ENCODE results near the gene DEDD. TPM values are rescaled to one million over a fixed set of nuclear protein-coding genes. Genes with fewer than 3 reads are reported as not detected.

The DEDD gene
- total RNA-seq, 1 experiment from 2014 or later: 44.7 TPM

- H2BK20ac ChIP-seq (ENCODE audit: low read depth, low read length, poor library complexity, severe bottlenecking): no peak overlapping the region
- H3K9me3 ChIP-seq (ENCODE audit: control insufficient read depth, low read depth, low read length): no peaks in the 10 kb centered on the region
- H2BK120ac ChIP-seq (ENCODE audit: low read depth, low read length, poor library complexity, severe bottlenecking): no peak overlapping the region
- H3K4me1 Mint-ChIP-seq: peaks cover 48% of the 10 kb centered on the region in 2 experiments
- H4K20me1 ChIP-seq (ENCODE audit: control insufficient read depth, insufficient read depth, insufficient read length): no peaks in the 10 kb centered on the region
- no peak overlapping the region for H2BK15ac ChIP-seq (ENCODE audit: low read depth, low read length)
- TF ChIP-seq CTCF (conservative IDR thresholded peaks at IDR 0.05): no peak
- no peak overlapping the region for H3K56ac ChIP-seq (ENCODE audit: insufficient read length, low read depth, low read length)
- no peak overlapping the region for H3T11ph ChIP-seq (ENCODE audit: low read length)
- H3K4ac ChIP-seq (ENCODE audit: low read depth, low read length): no peak overlapping the region
- no peaks in the 10 kb centered on the region for H3K79me1 ChIP-seq (ENCODE audit: insufficient read depth, low read depth, low read length, poor library complexity, severe bottlenecking)
- H3K9me3 Mint-ChIP-seq: no peaks in the 10 kb centered on the region
- no peaks in the 10 kb centered on the region for H3K79me2 ChIP-seq (ENCODE audit: insufficient read depth, low read length)
- no peak overlapping the region for H3K27ac Mint-ChIP-seq
- no peaks in the 10 kb centered on the region for H3K36me3 Mint-ChIP-seq (ENCODE audit: insufficient read depth in 1 of 3, low read depth in 3 of 3)
- H3K23me2 ChIP-seq (ENCODE audit: insufficient read length, low read depth, low read length, poor library complexity, severe bottlenecking): no peaks in the 10 kb centered on the region
- no peak overlapping the region for H2BK12ac ChIP-seq (ENCODE audit: insufficient read length, low read depth, low read length)
- H3K14ac ChIP-seq (ENCODE audit: insufficient read depth, low read length): no peak overlapping the region
- no peak overlapping the region for H2BK5ac ChIP-seq (ENCODE audit: insufficient read length, low read length)
- no peak overlapping the region for H2AK5ac ChIP-seq (ENCODE audit: insufficient read length, low read length)
- H3K18ac ChIP-seq (ENCODE audit: insufficient read length, low read depth, low read length): no peak overlapping the region
- no peak overlapping the region for H3K4me3 Mint-ChIP-seq
- H4K8ac ChIP-seq (replicated peaks; ENCODE audit: insufficient read length, low read depth, low read length): no peak overlapping the region
- no peak overlapping the region for H4K91ac ChIP-seq (ENCODE audit: insufficient read length, low read depth, low read length)
- no peaks in the 10 kb centered on the region; the same call in 1 of the 2 replicates for H3K27me3 Mint-ChIP-seq (ENCODE audit: low read depth)
- no CpG with 5 or more reads among the region's 5 CpGs for WGBS (ENCODE audit: extremely low coverage, insufficient read length, low lambda C conversion rate)
- H3K4me1 ChIP-seq (ENCODE audit: insufficient read depth, low read length): no peaks in the 10 kb centered on the region
- H2AFZ ChIP-seq (ENCODE audit: low read length): no peak overlapping the region
- no peak overlapping the region for H3K27ac ChIP-seq (ENCODE audit: insufficient read length, low read depth, low read length)
- no peak overlapping the region for H4K5ac ChIP-seq (ENCODE audit: insufficient read length, low read depth, low read length)
- DNase-seq: no peak
- no peak overlapping the region for H3K4me2 ChIP-seq (ENCODE audit: insufficient read depth, insufficient read length, low read length)
- H3K23ac ChIP-seq (ENCODE audit: insufficient read length, low read depth, low read length): no peak overlapping the region
- no peak overlapping the region for H3K9ac ChIP-seq (ENCODE audit: extremely low read depth, insufficient read length, low read length)
- no peaks in the 10 kb centered on the region for H3K27me3 ChIP-seq (ENCODE audit: insufficient read depth, low read length)
These were observed 50.9 kb downstream of the DEDD start for GRCh38 chr1:161081519-161081918.
